GM12874 (cell line): ENCODE data around the gene PPM1H.

Experiments used
- CTCF ChIP-seq: IDR thresholded peaks from 2 replicates; pipeline ENCODE4 v1.5.1; 2011; ENCODE audit warnings: low read depth, mild to moderate bottlenecking, control low read depth, low read length, moderate library complexity; ENCODE audit not compliant: insufficient read depth

Gene PPM1H, protein sequence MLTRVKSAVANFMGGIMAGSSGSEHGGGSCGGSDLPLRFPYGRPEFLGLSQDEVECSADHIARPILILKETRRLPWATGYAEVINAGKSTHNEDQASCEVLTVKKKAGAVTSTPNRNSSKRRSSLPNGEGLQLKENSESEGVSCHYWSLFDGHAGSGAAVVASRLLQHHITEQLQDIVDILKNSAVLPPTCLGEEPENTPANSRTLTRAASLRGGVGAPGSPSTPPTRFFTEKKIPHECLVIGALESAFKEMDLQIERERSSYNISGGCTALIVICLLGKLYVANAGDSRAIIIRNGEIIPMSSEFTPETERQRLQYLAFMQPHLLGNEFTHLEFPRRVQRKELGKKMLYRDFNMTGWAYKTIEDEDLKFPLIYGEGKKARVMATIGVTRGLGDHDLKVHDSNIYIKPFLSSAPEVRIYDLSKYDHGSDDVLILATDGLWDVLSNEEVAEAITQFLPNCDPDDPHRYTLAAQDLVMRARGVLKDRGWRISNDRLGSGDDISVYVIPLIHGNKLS

GRCh38 chr12:62934799-62935674, at the start of gene PPM1H:
TSS of gene PPM1H (minus strand) at chr12:62935150. CDS start at chr12:62934736, 414 bp downstream.
- TF ChIP-seq CTCF: peak; percentile 58

- no peak for TF ChIP-seq CTCF
Measured at GRCh38 chr12:62983594-62983993, 48.6 kb upstream of the PPM1H start.

DNA sequence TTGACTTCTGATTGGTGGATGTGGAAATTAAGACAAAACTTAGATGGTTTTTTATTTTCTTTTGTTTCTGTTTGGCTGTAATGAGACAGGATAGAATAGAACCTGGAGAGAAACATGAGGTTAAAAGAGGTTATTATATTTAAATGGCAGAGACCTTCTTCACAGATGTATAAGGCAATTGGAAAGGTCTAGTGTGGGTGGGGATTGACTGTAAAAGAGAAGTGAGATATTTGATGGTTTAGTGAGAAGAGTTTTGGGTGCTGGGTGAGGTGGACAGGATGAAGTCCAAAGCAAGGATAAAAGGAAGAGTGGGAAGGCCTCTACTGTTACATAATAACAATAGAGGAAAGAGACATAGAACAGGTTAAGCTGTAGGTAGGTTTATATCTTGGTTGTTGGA, 43.8 kb upstream of the PPM1H start:
- no peak for TF ChIP-seq CTCF

DNA sequence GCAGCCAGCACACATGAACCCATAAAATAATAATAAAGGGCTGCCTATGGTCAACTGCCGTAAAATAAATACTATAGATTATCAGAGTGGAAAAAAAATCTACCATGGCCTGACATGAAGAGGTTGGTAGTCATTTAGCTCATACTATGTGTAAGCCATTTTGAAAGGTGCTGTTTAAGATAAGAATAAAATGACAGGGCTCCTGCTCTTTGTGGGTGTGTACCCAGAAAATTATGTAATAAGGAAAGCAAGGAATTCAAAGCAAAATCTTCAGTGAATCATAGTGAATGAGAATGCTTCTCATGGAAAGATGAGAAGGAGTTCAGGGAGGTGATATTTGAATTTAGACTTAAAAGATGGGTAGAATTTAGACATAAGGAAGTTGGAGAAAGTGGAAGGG, 42.9 kb upstream of the PPM1H start:
- TF ChIP-seq CTCF: no peak

DNA sequence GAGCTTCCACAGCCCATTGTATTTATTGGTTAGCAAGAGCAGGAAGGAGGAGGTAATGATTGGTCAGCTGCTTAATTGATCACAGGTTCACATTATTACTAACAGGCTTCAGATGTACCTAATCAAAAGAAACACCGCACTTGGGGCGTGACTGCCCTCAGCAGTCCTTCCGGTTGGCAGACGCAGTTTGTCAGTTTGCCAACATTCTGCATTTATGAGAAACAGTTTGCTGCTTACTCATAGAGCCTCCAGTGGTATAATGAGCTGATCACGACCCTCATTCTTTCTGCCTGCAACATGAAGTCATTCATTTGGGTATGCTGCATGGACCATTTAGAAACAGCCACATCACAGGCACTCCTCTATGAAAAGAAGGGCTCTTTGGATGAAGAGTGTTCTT, 42.5 kb upstream of the PPM1H start:
- TF ChIP-seq CTCF: no peak

- no peak for TF ChIP-seq CTCF
Measured at GRCh38 chr12:62976110-62976662, 41.2 kb upstream of the PPM1H start.
